Activated CD4-positive, CD25-positive, alpha-beta regulatory T cell treated with anti-CD3 and anti-CD28 coated beads, Interleukin-2, amount 50 U/mL, for 16 hours (primary cell): ENCODE measurements around the gene IKZF3.
"Not testable (repeated sequence)": the region's sequence is repeated elsewhere in the genome, so short reads cannot be mapped to it uniquely, and the experiment has no call there.

Source experiments
- DNase-seq: peaks from one replicate; pipeline ENCODE4 v3.0.0-alpha.2; 2020; ENCODE audit warnings: low read depth, low spot score

Gene IKZF3

DNA sequence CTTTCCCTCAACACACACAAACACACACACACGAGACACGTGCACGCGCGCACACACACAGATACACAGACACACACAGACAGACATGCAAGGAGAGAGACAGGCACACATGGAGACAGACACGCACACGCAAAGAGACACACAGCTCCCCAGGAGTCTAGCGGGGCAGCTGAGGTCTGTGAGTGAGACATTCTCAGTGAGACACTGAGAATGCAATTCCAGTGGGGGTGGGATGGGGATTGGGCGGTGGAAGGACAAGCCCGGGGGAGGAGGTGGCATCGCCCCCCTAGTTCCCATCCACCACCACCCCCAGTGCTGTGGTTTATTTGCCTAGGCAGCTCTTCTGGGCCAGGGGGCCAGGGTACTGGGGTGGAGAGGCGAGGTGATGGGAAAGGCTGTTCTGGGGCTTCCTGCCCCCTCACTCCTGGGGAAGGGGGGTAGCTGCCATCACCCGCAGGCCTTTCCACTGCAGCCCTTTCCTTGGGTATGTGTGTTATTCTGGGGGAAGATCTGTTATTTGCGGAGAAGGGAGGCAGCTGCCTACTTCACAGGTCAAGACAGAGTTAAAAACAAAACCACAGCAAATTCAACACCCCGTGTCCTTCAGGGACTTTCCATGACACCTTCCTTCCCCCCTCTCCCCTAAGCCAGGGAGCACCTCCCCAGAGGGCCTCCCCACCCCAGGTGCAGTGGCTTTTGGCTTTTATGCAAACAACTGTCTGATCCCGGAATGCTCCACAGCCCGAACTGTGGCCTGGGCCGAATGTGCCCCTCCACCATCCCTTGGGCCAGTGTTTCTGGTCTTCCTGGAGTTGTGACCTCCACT is 108.3 kb downstream of the IKZF3 start:
- no peak for DNase-seq

DNA sequence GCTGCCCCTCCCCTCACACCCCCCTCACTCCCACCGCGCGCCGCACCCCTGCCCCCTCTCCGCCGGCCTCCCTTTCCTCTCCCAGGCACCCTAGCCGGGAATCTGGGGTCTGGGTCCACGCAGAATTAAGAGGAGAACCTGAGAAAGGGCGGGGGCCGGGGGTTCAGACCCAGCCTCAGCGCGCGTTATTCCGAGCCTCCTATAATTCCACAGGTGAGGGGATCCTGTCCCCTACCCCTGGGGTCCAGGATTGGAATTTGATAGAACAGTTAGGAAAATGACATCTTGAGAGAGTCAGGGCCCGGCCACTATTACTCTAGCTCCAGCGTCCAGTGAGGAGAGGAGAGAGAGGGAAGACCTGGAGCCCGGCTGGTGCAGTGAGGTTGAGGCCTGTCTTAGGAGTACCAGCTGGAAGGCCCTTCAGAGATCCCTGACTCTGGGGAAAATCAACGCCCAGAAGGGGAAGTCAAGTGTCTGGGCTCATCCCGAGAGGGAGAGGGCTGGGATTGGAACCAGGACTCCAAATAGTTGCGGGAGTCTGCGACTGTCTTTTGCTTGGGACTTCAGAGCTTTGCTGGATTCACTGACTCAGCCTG is 109.1 kb downstream of the IKZF3 start:
- no peak for DNase-seq

DNA sequence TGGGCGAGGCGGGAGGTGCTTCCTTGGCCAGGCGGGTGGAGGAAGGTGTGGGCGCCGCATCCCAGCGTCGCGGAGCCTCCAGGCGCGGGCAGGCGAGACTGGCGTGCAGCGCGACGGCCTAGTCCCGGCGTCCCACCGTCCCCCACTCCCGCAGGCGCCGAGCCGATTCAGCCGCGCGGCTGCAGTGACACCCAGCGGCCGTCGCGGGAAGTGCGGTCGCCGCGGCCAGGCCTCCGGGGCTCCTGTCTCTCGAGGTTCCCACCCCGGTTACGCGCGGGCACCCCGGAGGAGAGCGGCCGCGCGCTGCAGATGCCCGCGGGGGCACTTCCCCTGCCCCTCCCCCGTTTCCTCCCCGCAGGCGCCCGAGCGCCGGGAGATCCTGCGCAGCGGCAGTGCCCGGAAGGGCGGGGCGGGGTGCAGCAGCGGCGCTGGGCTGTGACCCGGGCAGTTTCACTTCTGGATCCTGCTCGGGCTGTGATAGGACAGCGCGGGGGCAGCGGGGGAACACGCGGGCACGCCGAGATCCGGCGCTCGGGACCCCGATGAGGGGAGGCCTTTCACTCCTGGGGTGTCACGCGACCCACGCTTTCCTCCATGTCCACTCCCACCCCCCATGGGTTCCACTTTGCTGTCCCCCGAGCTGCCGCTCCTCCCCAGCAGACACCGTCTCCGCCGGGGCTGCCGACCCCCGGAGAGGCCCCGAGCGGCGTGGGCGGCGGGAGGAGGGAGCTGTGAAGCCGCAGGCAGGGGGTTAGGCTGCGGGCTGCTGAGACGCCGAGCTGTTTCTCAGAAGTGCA is 109.8 kb downstream of the IKZF3 start:
- peak; percentile 91 for DNase-seq

DNA sequence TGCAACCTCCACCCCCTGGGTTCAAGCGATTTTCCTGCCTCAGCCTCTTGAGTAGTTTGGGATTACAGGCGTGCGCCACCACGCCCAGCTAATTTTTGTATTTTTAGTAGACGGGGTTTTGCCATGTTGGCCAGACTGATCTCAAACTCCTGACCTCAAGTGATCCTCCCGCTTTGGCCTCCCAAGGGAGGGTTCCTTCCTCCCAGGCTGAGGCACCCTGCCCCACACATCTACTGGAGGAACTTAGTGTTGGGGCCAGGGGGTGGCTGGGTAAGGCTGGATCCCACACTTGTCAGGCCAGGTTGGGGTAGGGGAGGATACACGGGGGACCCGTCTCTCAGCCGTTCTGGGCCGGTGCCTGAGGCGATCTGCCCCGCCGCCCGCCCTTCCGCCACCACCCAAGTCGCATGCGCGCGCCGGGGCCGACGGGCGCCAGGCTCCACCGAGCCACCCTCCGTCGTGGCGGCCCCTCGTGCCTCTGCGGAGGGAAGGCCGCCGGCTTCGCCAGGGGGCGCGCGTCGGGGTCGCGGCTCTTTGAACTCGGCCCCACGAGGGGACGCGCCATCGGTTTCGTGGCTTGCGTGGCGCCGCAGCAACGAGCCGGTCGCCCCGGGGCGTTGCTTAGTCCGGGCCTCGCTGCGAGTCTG is 110.5 kb downstream of the IKZF3 start:
- peak; percentile 46 for DNase-seq

DNA sequence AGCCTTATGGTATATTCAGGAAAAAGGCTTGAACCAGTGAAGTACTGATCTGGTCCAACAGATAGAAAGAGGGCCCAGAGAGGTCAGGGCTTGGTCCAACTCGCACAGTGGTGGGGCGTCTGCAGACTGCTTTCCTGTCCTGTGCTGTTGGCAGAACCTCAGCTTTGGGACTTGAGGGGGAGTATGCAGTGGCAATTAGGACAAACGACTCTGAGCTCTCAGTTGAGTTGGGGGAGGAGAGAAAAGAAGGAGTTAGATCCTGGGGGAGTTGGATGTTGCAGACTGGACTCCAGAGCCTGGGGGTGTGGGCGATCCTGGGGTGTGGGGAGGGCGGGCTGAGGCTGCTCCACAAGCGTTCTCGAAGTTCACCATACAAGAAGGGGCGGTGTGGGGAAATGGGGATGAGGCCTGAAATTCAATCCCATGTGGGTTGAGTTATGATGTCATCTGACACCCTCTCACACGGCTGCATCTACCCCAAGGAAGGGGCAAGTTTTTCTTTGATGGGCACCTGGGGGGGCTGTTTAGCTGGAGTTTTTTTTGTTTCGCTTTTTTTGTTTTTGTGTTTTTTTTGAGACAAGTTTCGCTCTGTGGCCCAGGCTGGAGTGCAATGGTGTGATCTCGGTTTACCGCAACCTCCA is 111.8 kb downstream of the IKZF3 start:
- no peak for DNase-seq

DNA sequence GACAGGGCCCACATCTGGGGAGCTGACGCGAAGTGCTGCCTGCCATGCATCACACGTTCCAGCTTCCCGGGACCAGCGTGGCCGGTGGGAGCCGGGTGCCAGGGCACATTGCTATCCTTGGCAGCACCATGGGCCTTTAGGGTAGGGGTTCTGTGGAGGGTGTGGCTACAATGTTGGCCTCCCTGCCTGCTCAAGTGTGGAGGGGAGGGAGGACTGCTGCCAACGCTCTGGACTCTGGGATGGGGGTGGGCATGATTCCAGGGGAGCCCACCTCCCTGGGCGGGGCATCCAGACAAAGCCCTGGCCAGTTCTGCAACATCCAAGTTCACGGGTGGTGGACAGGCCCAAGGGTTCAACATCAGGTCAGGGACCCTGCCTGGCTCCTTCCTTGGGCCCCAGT is 112.5 kb downstream of the IKZF3 start:
- no peak for DNase-seq

DNA sequence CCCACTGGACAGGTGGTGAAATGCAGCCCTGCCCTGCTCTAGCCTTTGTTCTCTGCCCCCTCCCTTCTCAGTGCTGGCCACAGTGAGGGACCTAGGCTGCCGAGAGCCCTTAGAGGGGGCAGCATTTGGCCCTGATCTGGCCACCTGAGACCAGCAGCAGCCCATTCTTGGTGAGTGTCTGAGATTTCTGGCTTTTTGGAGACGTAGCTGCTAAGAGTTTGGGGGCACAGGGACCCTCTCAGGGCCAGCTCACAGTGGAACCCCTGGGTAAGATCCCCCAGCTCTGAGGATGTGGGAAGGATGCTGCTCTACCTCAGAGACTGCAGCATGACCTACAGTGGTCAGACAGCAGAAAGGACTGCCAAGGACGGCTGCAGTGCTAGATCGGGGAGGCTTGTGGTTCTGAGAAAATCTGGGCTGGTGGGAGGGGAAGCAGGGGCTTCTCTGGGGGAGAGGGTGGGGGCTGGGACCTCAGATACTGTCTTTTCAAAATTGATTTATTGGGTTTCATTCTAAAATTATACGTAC is 113.0 kb downstream of the IKZF3 start:
- DNase-seq = no peak

DNA sequence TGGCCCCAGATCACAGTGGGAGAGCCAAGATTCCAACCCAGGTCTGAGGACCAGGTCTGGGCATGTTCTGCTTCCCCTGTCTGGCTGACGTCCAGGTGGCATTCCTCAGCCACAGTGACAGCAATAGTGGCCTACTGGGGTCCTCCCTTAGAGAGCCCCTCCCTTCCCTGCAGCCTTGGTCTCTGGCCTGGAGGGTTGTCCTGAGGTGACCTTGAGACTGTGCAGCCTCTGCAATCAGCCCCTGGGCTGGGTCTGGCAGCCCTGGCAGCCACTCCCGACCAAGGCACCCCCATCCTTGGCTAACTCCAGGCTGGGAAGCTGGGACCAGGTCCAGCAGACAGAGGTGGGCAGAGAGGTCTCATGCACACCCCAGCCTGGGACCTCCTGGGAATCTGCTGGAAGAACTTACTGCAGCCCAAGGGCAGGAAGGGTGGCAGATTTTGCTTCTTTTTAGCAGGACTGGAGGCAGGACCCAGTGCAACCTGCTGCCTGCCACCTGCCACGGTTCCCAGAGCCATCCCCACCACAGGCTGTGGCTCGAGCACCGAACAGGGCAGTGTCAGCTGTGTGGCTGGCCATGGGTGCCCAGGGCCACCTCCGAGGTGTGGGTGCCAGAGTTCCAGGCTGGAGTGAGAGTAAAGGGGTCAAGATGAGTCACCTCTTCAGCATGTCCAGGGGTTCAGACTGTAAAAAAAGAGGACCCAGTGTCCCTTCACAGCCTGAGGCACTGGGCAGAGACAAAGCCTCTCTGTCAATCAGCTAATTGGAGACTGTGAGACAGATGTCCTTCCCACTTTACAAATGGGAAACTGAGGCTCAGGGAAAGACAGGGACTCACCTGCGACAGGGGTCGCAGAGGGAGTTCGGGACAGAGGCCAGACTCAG is 113.7 kb downstream of the IKZF3 start:
- DNase-seq = no peak

DNA sequence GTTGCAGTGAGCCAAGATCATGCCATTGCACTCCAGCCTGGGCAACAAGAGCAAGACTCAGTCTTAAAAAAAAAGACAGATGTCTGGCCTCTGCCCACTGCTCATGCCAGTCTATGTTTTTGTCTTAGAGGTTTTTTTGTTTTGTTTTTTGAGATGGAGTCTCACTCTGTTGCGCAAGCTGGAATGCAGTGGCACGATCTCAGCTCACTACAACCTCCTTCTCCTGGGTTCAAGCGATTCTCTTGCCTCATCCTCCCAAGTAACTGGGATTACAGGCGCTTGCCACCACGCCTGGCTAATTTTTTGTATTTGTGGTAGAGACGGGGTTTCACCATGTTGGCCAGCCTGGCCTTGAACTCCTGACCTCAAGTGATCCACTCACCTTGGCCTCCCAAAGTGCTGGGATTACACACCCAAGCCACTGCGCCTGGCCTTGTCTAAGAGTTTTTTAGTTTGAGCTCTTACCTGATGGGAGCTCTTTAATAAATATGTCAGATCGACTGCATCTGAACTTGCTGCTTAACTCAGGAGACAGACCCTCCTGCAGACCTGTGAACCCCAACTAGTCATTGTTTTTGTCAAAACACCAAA is 115.6 kb downstream of the IKZF3 start:
- DNase-seq = not testable (repeated sequence)

DNA sequence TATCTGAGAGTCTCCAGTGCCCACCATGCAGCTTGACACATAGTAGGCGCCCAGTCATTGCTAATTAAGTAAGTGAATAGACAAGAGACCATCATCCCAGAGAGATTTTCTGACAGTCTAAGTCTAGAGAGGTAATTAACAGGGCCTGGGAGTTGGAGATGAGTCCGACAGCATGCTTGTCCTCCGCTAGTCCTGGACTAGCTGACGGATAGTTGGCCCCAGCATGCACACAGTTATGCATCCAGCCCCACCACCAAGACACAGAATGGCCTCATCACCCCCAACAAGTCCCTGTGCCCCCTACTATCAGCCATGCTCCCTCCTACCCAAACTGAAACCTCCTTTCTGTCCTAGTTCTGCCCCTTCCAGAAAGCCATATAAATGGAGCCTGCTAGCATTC is 116.4 kb downstream of the IKZF3 start:
- DNase-seq = no peak

DNA sequence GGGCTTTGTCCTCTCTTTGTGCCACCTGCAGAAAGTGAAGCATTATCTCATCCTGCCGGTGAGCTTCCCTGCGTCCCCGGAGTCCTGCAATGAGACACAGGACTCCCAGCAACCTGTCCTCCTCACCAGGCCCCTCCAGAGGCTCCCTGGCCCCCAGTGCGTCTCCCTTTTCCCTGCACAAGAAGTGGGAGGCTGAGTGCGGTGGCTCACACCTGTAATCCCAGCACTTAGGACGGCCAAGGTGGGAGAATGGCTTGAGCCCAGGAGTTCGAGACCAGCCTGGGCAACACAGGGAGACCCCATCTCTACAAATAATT is 118.0 kb downstream of the IKZF3 start:
- DNase-seq = no peak

DNA sequence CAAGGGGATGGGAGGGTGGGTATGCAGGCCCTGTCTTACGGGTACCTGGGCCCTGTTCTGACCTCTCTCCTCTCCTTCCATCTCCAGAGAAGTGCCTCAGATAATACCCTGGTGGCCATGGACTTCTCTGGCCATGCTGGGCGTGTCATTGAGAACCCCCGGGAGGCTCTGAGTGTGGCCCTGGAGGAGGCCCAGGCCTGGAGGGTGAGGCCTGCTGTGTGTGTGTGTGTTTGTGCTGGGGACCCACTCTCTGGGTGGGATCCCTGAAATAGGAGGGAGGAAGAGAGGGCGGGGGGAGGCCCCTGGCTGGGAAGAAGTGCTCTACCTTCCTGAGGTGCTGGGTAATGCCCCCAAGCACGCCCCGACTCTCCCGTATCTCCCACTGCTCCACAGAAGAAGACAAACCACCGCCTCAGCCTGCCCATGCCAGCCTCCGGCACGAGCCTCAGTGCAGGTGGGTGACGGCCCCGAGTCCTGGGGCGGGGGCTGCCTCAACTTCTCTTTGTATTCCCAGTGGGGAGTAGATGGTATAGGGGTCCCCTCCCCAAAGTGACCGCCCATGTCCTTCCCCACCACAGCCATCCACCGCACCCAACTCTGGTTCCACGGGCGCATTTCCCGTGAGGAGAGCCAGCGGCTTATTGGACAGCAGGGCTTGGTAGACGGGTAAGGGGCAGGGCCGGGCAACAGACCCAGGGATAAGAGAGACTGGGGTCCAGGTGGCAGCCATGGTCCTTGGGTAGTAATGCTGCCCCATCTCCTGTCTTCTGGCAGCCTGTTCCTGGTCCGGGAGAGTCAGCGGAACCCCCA is 118.6 kb downstream of the IKZF3 start:
- no peak for DNase-seq

DNA sequence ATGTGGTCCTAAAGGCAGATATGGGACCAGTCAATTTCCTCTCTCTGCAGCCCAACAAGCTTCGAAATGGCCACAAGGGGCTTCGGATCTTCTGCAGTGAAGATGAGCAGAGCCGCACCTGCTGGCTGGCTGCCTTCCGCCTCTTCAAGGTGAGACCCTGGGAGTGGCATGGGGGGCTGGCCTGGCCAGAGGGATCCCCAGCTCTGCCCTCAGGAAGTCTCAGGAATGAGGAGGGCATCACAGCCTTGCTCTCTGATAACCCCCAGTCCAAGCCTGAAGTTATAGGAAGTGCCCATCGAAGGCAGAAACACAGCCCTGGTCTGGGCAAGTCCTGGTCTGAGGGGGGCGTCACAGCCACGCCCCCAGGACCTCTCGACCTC is 119.3 kb downstream of the IKZF3 start:
- no peak for DNase-seq

DNA sequence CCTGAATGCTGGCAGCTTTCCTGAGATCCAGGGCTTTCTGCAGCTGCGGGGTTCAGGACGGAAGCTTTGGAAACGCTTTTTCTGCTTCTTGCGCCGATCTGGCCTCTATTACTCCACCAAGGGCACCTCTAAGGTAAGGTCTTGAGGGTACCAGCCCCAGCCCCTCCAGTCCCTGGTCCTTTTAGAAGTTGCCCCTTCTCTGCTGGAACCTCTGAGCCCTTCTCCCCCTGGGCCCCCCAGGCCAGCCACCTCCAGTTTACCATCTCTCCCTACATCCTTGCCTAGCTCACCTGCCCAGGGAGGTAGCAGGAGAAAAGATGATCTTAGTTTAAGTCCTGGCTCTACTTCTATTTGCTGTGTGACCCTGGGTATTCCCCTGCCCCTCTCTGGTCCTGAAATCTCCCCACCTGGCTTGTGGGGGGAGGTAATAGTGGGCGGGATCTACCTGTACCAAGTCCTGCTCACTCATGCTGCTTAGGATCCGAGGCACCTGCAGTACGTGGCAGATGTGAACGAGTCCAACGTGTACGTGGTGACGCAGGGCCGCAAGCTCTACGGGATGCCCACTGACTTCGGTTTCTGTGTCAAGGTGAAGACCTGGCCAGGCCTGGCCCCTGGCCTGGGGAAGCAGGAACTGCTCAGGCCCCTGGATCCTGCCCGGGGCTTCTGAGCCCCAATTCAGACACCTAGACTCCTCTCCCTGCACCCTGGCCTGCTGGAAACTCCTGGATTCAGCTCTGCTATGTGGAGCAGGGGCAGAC is 119.9 kb downstream of the IKZF3 start:
- no peak for DNase-seq

DNA sequence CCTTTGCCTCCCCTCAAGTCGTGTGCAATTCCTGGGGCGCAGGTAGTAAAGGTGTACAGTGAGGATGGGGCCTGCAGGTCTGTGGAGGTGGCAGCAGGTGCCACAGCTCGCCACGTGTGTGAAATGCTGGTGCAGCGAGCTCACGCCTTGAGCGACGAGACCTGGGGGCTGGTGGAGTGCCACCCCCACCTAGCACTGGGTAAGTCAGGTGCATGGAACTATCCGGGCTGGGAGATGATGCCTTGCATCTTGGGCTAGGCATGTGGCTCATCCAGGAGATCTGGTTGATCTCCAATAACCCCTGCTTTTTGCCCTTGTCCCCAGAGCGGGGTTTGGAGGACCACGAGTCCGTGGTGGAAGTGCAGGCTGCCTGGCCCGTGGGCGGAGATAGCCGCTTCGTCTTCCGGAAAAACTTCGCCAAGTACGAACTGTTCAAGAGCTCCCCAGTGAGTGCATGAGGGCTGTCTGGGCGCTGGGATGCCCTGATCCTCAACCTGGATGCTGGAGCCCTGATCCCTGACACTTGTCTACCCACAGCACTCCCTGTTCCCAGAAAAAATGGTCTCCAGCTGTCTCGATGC is 121.2 kb downstream of the IKZF3 start:
- no peak for DNase-seq

DNA sequence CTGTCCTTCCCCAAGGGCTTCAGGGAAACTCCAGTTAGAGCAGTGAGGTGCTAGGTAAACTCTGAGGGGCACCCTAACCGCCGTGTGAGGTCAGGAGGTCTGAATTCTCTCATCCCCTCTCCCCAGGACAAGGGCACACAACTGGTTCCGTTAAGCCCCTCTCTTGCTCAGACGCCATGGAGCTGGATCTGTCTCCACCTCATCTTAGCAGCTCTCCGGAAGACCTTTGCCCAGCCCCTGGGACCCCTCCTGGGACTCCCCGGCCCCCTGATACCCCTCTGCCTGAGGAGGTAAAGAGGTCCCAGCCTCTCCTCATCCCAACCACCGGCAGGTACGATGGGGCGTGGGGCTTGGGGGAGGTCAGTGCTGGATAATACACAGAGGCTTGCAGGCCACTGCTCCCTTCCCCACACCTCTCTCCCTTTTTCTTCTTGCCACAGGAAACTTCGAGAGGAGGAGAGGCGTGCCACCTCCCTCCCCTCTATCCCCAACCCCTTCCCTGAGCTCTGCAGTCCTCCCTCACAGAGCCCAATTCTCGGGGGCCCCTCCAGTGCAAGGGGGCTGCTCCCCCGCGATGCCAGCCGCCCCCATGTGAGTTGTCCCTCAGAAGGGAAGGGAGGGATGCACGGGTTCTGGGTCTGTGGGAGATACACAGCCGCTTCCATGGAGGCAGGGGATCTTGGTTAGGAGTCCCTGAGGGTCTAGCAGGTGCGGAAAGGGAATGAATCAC is 121.8 kb downstream of the IKZF3 start:
- no peak for DNase-seq

DNA sequence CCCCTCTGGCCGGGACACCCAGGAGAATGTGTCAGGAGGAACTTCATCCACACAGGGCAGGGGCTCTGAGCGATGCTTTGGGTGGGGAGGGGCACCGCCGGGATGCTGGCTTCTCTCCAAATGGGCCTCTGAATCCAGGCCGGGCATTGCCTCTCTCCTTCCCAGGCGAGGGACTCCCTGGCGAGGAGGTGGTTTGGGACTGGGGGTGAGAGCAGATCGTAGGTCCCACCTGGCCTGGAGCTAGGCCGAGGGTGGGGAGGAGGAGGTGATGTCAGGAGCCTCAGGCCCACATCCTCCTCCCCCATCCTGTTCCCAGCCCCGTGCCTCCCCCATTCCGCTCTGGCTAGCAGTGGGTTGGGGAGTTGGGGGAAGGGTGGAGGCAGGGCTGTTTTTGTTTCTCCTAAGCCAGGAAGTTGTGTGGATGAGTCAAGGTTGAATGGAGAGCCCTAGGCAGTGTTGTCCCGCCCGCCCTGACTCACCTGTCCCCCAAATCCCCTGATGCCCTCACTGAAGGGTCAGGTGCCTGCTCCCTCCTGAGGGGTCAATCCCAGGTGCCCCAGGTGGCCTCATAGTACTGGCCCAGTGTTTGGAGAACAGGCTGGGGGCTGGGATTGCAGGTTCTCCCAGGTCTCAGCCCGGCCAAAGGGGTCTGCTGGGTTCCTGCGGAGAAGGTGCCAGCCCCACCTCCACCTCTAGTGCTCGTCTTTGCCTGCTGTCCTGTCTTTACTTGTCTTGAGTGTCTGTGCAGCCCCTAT is 123.6 kb downstream of the IKZF3 start:
- DNase-seq = no peak
